SK-N-MC (cell line): ENCODE data around the gene PEX10.

ENCODE experiments used
- DNase-seq: peaks from one replicate; pipeline ENCODE4 v3.0.0-alpha.2; 2011; ENCODE audit warnings: low read depth, low spot score
- H3K27ac ChIP-seq: fragments of 200-600 bp; sonication (generic); 2 replicates; pipeline ENCODE4 v1.5.1; 2016; ENCODE audit warnings: mixed run types
- H3K36me3 ChIP-seq: fragments of 200-600 bp; sonication (generic); 2 replicates; pipeline ENCODE4 v1.6.1; 2017; ENCODE audit warnings: antibody characterized with exemption, low read length, mixed read lengths; ENCODE audit not compliant: insufficient read depth
- H3K4me3 ChIP-seq: fragments of 200-600 bp; sonication (generic); 2 replicates; pipeline ENCODE4 v1.5.1; 2016
- H3K9ac ChIP-seq: fragments of 200-600 bp; sonication (generic); 2 replicates; pipeline ENCODE4 v1.8.0; 2017; ENCODE audit warnings: mixed run types, mixed read lengths; ENCODE audit not compliant: insufficient read length
- H3K9me3 ChIP-seq: fragments of 200-600 bp; sonication (generic); 2 replicates; pipeline ENCODE4 v1.6.1; 2017; ENCODE audit warnings: low read depth, mild to moderate bottlenecking, antibody characterized with exemption, low read length, moderate library complexity, mixed read lengths
- EZH2 ChIP-seq: fragments of 200-600 bp; sonication (generic); IDR thresholded peaks from one replicate; pipeline ENCODE4 v1.6.1; 2017; ENCODE audit warnings: antibody characterized with exemption
- FOXP2 ChIP-seq: optimal IDR thresholded peaks from 2 replicates; pipeline ENCODE3; 2011; ENCODE audit warnings: mild to moderate bottlenecking, moderate library complexity; ENCODE audit not compliant: insufficient read depth; ENCODE audit errors: extremely low read length, control extremely low read depth
- POLR2AphosphoS5 ChIP-seq: IDR thresholded peaks from 2 replicates; pipeline ENCODE4 v1.6.1; 2012; ENCODE audit warnings: mild to moderate bottlenecking, low read depth, low read length, borderline replicate concordance

The PEX10 gene

GRCh38 chr1:2400950-2401649, 11.3 kb downstream of the PEX10 start:
- peaks cover 72% of the 10 kb centered on the region for H3K36me3 ChIP-seq
- no peak for DNase-seq
- TF ChIP-seq FOXP2 (no peak), POLR2AphosphoS5 (no peak), EZH2 (no peak)
- no peak overlapping the region for H3K9ac ChIP-seq
- H3K9me3 ChIP-seq = no peaks in the 10 kb centered on the region
- no peak overlapping the region for H3K4me3 ChIP-seq
- H3K27ac ChIP-seq = peak overlapping the region; percentile 62; the same call in 1 of the 2 replicates

GRCh38 chr1:2400576-2400909, 11.8 kb downstream of the PEX10 start:
- H3K36me3 ChIP-seq = peaks cover 76% of the 10 kb centered on the region
- H3K9me3 ChIP-seq = no peaks in the 10 kb centered on the region
- peak overlapping the region; percentile 62; the same call in 1 of the 2 replicates for H3K27ac ChIP-seq
- no peak overlapping the region for H3K4me3 ChIP-seq
- no peak for DNase-seq
- H3K9ac ChIP-seq = no peak overlapping the region
- TF ChIP-seq EZH2 (no peak), POLR2AphosphoS5 (no peak), FOXP2 (no peak)

DNA sequence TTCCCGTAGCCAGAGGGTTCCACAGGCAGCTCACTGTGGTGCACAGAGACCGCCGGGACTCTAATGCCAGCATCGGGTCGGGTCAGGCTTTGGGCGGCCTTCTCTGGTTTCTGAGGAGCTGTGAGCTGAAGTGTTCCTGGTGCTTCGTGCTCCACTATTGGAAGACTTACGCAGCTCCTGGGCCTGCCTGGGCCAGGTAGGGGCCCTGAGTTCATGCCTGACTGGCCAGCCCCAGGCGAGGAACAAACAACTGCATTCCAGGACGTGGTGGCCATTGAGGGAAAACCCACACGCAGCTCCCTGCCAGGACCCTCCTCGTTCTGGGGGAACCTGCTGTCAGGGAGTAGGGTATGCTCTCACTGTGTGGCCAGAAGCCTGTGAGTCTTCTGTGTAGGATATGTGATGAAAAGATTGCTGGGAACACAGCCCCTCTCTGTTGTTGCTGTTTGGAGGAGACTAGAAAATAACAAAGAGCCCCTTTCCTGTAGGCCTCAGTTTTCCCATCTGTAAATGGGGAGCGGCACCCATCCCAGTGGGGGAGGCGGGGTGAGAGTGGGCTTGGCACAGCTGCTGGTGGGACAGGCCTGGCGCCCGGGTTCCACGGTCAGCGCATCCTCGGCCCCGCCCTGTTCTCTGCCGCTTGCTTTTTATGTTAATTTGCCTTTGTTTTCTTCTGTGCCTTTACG, 12.3 kb downstream of the PEX10 start:
- H3K9me3 ChIP-seq = no peaks in the 10 kb centered on the region
- no peak for DNase-seq
- no peak for TF ChIP-seq FOXP2
- TF ChIP-seq POLR2AphosphoS5 = no peak
- TF ChIP-seq EZH2 = no peak
- H3K9ac ChIP-seq = no peak overlapping the region
- H3K27ac ChIP-seq = no peak overlapping the region
- peaks cover 72% of the 10 kb centered on the region for H3K36me3 ChIP-seq
- H3K4me3 ChIP-seq = no peak overlapping the region

DNA sequence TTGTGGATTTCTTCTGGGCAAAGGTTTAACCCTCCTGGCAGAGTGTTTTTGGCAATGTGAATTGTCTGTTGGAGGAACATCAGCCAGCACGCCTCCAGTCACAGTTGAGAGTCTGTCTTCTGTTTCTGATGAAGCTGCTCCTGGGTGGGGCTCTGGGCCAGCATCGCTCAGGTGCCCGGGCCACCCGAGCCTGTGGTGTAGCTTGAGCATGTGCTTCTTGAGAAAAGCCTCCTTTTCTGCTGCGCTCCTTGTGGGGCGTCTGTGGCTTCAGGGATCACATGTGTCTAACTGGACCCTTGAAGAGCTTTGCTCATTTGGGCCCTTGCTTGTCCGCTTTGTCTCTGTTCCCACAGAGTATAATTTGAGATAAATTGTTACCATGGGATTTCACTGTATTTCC, 13.5 kb downstream of the PEX10 start:
- Histone ChIP-seq H3K4me3 (no peak overlapping the region), H3K27ac (0 out of 2 replicates have a peak overlapping the region, but pooled peaks have one; percentile 40), H3K9me3 (no peaks in the 10 kb centered on the region), H3K36me3 (peaks cover 61% of the 10 kb centered on the region), H3K9ac (no peak overlapping the region)
- no peak for DNase-seq
- TF ChIP-seq FOXP2 (no peak), EZH2 (no peak), POLR2AphosphoS5 (no peak)

DNA sequence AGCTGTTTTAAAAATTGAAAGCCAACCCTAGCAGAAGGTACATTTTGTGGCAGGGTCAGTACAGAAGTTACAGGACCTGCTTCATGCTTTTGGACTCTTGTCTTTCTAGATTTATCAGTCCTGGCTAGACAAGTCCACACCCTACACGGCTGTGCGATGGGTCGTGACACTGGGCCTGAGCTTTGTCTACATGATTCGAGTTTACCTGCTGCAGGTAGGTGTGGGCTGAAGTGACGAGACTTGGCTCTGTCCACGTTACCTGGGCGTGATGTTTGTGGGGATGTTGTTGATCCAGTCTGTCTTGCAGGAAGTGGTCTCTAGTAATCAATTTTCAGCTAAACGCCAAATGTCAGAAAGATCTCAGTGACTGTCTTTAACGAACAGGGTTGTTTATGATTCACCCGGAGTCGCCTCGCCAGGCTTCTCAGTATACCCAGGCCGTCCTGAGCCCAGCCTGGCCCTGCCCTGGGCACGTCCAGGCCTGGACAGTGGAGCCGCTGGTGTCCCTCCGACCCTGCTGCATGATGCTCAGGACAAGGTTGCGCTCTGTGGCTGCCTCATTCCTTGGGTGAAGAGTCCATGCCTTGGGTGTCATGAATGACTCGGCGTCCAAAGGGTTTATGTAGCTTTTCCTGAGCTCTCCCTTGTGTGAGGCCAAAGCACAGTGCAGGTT, 15.2 kb downstream of the PEX10 start:
- no peak for DNase-seq
- TF ChIP-seq POLR2AphosphoS5 (no peak), EZH2 (no peak), FOXP2 (no peak)
- Histone ChIP-seq H3K27ac (no peak overlapping the region), H3K9ac (no peak overlapping the region), H3K4me3 (no peak overlapping the region), H3K36me3 (peaks cover 46% of the 10 kb centered on the region), H3K9me3 (no peaks in the 10 kb centered on the region)

DNA sequence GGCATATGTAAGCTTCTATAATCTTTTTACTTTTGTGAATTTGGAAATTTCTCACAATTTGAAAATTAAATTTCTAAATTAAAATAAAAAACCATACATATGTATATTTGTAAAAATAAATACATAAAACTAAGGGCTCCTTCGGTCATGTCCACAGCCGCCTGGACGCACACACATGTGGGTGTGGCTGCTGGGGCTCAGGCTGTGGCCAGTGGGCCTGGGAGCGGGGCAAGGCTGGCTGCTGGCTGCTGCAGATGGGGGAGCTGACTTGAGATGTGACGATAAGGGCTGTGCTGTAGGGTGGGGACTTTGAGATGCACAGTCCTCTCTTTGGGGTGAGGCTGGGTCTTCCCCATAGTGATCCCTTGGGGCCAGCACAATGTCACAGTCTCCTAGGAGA, 15.9 kb downstream of the PEX10 start:
- Histone ChIP-seq H3K9me3 (no peaks in the 10 kb centered on the region), H3K4me3 (no peak overlapping the region), H3K9ac (no peak overlapping the region), H3K27ac (no peak overlapping the region), H3K36me3 (peaks cover 39% of the 10 kb centered on the region)
- no peak for DNase-seq
- no peak for TF ChIP-seq FOXP2
- no peak for TF ChIP-seq EZH2
- TF ChIP-seq POLR2AphosphoS5 = no peak; the same call in 1 of the 2 replicates

DNA sequence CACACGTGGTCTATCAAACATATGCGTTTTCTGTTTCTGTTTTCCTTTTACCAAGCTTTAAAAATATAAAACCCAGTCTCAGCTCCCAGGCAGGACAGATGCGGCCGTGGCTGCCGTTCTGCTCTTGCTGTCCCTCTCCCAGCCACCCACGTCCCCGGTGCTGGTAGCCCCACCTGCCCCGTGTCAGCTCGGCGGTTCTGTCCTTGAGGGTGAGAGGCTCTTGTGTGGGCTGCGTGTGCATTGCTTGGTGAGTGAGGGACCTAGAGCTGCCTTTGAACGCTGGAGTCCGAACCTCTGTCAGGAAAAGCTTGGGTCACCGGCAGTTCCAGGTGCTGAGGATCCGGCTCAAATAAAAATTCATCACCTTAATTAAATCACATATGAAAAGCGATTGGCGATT, 16.3 kb downstream of the PEX10 start:
- Histone ChIP-seq H3K36me3 (peaks cover 38% of the 10 kb centered on the region), H3K4me3 (no peak overlapping the region), H3K27ac (no peak overlapping the region), H3K9me3 (no peaks in the 10 kb centered on the region), H3K9ac (no peak overlapping the region)
- DNase-seq = no peak
- TF ChIP-seq EZH2 (no peak), FOXP2 (no peak), POLR2AphosphoS5 (no peak)

DNA sequence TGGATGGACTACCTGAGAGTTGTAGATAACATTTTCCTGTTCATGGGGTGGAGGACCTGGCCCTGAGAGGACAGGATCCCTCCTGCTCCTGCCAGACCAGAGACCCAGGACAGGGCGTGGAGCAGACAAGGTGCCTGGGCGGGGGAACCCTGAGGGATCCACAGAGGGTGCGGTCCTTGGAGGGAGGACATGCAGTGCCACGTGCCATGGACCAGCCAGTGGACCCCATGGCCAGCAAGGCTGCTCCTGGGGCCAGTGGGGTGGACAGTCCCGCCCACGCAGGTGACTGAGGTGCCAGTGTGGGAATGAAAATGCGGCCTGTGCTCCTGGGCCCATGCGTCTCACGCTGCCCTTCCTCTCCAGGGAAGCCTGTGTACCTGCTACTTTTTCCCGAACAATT, 17.1 kb downstream of the PEX10 start:
- Histone ChIP-seq H3K9ac (no peak overlapping the region), H3K36me3 (peaks cover 33% of the 10 kb centered on the region)

More for the DNA sequence above, 17.1 kb downstream of the PEX10 start:
- H3K27ac ChIP-seq = no peak overlapping the region
- TF ChIP-seq POLR2AphosphoS5 (no peak), FOXP2 (no peak), EZH2 (no peak)
- no peak overlapping the region for H3K4me3 ChIP-seq
- no peak for DNase-seq
- H3K9me3 ChIP-seq = no peaks in the 10 kb centered on the region
